ENCODE results near the gene UBQLN3. TPM values are rescaled to one million over a fixed set of nuclear protein-coding genes. Genes with fewer than 3 reads are reported as not detected.

Gene UBQLN3
- total RNA-seq, 4 donors from 2014 or later: 0.56 to 2.0 (median 1.6) TPM

GRCh38 chr11:5476186-5476819, 33.5 kb downstream of the UBQLN3 start:
- intact Hi-C loops (cut with DNase I): loop anchor here (5.0 kb wide), 1 partner anchor 331 kb away; the partner anchor contains the start of gene OR52N2
- no peak overlapping the region for H3K4me3 ChIP-seq (replicated peaks in 1 of 3)
- peak; percentile 27 to 45 for DNase-seq
- H3K27me3 ChIP-seq: no peaks in the 10 kb centered on the region
- no peak overlapping the region for H3K27ac ChIP-seq
- no peaks in the 10 kb centered on the region for H3K9me3 ChIP-seq
- H3K4me1 ChIP-seq: no peaks in the 10 kb centered on the region
- no peaks in the 10 kb centered on the region for H3K36me3 ChIP-seq
- 43 to 50% methylated on average over 2 of the region's 2 CpGs for WGBS, 2 donors
- TF ChIP-seq CTCF (IDR thresholded peaks at IDR 0.05) (peak; percentile 12 to 67 (median 58)), POLR2A (IDR thresholded peaks at IDR 0.05) (no peak)

DNA sequence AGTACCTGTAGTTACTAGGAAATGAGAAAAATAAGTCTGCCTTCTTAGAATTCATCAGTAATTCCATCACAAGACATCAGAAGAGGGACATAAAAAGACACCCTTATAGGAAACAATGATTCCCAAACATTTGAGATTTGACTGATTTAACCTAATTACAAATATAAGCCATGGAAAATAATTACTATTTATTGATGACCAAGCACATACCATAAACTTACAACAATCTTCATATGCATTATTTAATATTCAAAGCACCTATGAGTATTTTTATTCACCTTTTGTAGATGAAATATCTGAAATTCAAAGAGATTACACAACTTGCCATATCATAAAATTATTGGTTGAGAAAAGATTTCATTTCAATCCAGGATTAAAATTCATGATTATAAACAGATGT, 35.8 kb downstream of the UBQLN3 start:
- Histone ChIP-seq H3K4me3 (replicated peaks in 1 of 3) (no peak overlapping the region), H3K4me1 (no peaks in the 10 kb centered on the region), H3K27ac (no peak overlapping the region), H3K27me3 (no peaks in the 10 kb centered on the region), H3K9me3 (no peaks in the 10 kb centered on the region), H3K36me3 (no peaks in the 10 kb centered on the region)
- intact Hi-C loops (cut with DNase I): no loop called here
- DNase-seq: no peak
- TF ChIP-seq POLR2A (IDR thresholded peaks at IDR 0.05): no peak
- TF ChIP-seq CTCF (IDR thresholded peaks at IDR 0.05): no peak

DNA sequence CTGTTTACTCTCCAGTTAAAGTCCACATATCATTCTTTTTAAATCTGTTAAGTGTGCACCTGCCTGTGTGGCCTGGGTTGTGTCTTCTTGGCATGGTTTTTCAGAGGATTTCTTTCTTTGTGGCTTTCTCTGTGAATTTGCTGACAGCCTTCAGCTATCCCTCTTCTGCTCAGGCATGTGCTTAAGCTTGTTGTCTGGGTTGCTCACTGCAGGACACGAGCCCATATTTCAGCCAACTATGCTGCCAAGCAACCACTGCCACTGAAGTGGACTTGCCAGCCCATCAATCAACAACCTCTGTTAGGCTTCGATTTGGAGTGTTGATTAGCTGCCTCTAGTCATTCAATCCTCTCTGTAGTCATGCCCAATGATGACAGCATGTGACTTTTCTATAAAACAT, 42.2 kb downstream of the UBQLN3 start:
- Histone ChIP-seq H3K27ac (no peak overlapping the region), H3K9me3 (no peaks in the 10 kb centered on the region), H3K27me3 (no peaks in the 10 kb centered on the region), H3K4me3 (replicated peaks in 1 of 3) (no peak overlapping the region), H3K4me1 (no peaks in the 10 kb centered on the region), H3K36me3 (no peaks in the 10 kb centered on the region)
- DNase-seq: no peak
- 39 to 60% methylated on average over 2 of the region's 2 CpGs for WGBS, 2 donors
- intact Hi-C loops (cut with DNase I): no loop called here
- TF ChIP-seq POLR2A (IDR thresholded peaks at IDR 0.05): no peak
- no peak for TF ChIP-seq CTCF (IDR thresholded peaks at IDR 0.05)

DNA sequence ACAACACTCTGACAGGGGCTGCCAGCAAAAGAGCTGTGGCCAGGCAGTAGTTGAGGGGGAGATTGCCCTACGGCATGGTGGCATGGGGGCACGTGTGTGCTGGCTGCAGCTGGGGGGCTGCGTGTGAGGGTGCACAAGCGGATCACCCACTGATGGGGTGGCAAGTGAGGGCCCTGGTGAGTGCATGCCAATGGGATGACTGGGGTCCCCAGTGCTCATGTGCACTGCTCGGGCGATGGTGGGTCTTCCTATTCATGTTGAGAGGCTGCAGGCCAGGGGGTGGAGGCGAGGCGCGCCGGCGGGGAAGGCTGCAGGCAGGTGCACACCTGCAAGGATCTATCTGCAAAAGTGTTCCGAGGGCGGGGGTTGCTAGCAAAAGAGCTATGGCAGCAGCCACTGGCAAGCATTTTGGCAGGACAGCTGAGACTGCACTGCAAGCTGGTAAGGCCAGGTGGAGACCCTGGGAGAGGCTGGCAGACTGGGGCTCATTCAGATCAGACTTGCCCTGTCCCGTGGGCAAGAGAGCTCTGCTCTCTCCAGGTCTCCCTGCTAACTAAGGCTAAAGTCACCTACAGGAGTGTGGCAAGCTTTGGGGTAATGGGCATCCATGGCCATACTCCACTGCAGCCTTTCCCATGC, 48.7 kb downstream of the UBQLN3 start:
- TF ChIP-seq POLR2A (IDR thresholded peaks at IDR 0.05) (no peak), CTCF (IDR thresholded peaks at IDR 0.05) (no peak)

More for the DNA sequence above, 48.7 kb downstream of the UBQLN3 start:
- no peaks in the 10 kb centered on the region for H3K27me3 ChIP-seq
- DNase-seq: no peak
- H3K9me3 ChIP-seq: no peaks in the 10 kb centered on the region
- H3K4me1 ChIP-seq: no peaks in the 10 kb centered on the region
- no peak overlapping the region for H3K27ac ChIP-seq
- intact Hi-C loops (cut with DNase I): no loop called here
- no peak overlapping the region for H3K4me3 ChIP-seq (replicated peaks in 1 of 3)
- no peaks in the 10 kb centered on the region for H3K36me3 ChIP-seq
- 90 to 91% methylated on average over 7 to 14 of the region's 14 CpGs for WGBS, 2 donors

Other genes starting within 250 kb of the UBQLN3 start
- gene HBE1, start 240.0 kb downstream of the UBQLN3 start, total RNA-seq: 1 to 10 TPM in 1 of 4 donors, not detected in 3; 1.2 TPM
- not detected for gene OR51B4, start 208.0 kb downstream of the UBQLN3 start, total RNA-seq
- gene OR51B2, start 185.7 kb downstream of the UBQLN3 start, total RNA-seq: not detected
- 1 to 10 TPM in 1 of 4 donors, under 1 TPM in 1, not detected in 2; 0.78 to 1.2 TPM for gene OR51B5, start 166.4 kb downstream of the UBQLN3 start, total RNA-seq
- not detected for gene OR51B6, start 158.4 kb downstream of the UBQLN3 start, total RNA-seq
- gene OR51M1, start 126.1 kb downstream of the UBQLN3 start, total RNA-seq: not detected
- not detected for gene OR51Q1, start 87.8 kb downstream of the UBQLN3 start, total RNA-seq
- under 1 TPM in 2 of 4 donors, not detected in 2; 0.33 to 0.93 TPM for gene OR51I1, start 68.4 kb downstream of the UBQLN3 start, total RNA-seq
- not detected for gene OR51I2, start 60.6 kb downstream of the UBQLN3 start, total RNA-seq
- gene OR52D1, start 21.3 kb downstream of the UBQLN3 start, total RNA-seq: not detected
- gene UBQLNL, start 6.7 kb upstream of the UBQLN3 start, total RNA-seq: 1 to 10 TPM in 2 of 4 donors, under 1 TPM in 2; 0.54 to 2.0 (median 0.87) TPM
- 1 to 10 TPM in 3 of 4 donors, under 1 TPM in 1; 0.78 to 2.8 (median 1.1) TPM for gene OR52H1, start 38.6 kb upstream of the UBQLN3 start, total RNA-seq
- gene OR52B6, start 70.9 kb upstream of the UBQLN3 start, total RNA-seq: not detected
- 1 to 10 TPM; 7.1 to 9.6 (median 9.2) TPM for gene TRIM6, start 86.7 kb upstream of the UBQLN3 start, total RNA-seq
- gene TRIM34, start 115.0 kb upstream of the UBQLN3 start, total RNA-seq: 10 to 100 TPM in 1 of 4 donors, 1 to 10 TPM in 3; 7.0 to 11.1 (median 7.6) TPM
- 10 to 100 TPM; 20.8 to 61.5 (median 43.3) TPM for gene TRIM5, start 175.1 kb upstream of the UBQLN3 start, total RNA-seq
- 10 to 100 TPM; 20.1 to 45.0 (median 28.1) TPM for gene TRIM22, start 179.8 kb upstream of the UBQLN3 start, total RNA-seq
- gene OR56B1, start 226.5 kb upstream of the UBQLN3 start, total RNA-seq: not detected
- gene OR52N4, start 244.3 kb upstream of the UBQLN3 start, total RNA-seq: under 1 TPM in 2 of 4 donors, not detected in 2; 0.45 to 0.83 TPM